DND-41 (cell line): ENCODE data around the gene USP9X.

Experiments
- CTCF ChIP-seq: IDR thresholded peaks from 2 replicates; pipeline ENCODE4 v1.5.1; 2012; ENCODE audit warnings: borderline replicate concordance, low read length, moderate library complexity, mild to moderate bottlenecking; ENCODE audit not compliant: poor library complexity, severe bottlenecking; ENCODE audit errors: extremely low read depth
- EZH2 ChIP-seq: IDR thresholded peaks from 3 replicates; pipeline ENCODE4 v1.6.1; 2012; ENCODE audit warnings: borderline replicate concordance, low read depth, mild to moderate bottlenecking, moderate library complexity, low read length, inconsistent platforms; ENCODE audit not compliant: severe bottlenecking

GRCh38 chrX:41084893-41085511, at the start of gene USP9X:
- no peak for TF ChIP-seq CTCF
- TF ChIP-seq EZH2, result no peak
